KMS-11 (cell line): ENCODE measurements around the gene MAP3K20.

ENCODE experiments used
- H2AFZ ChIP-seq: fragments of 200-600 bp; sonication (generic); 2 replicates; pipeline ENCODE4 v1.6.1; 2016; ENCODE audit warnings: antibody characterized with exemption, mixed run types, low read depth
- H3K27ac ChIP-seq: fragments of 200-600 bp; sonication (generic); 2 replicates; pipeline ENCODE4 v1.6.1; 2016; ENCODE audit warnings: mild to moderate bottlenecking, mixed run types
- H3K27me3 ChIP-seq: fragments of 200-600 bp; sonication (generic); 2 replicates; pipeline ENCODE4 v1.6.1; 2017; ENCODE audit warnings: mild to moderate bottlenecking, low read depth, mixed run types, moderate library complexity; ENCODE audit not compliant: insufficient read depth
- H3K36me3 ChIP-seq: fragments of 200-600 bp; sonication (generic); 2 replicates; pipeline ENCODE4 v1.6.1; 2017; ENCODE audit warnings: mild to moderate bottlenecking, mixed run types; ENCODE audit not compliant: insufficient read depth
- H3K4me1 ChIP-seq: fragments of 200-600 bp; sonication (generic); 2 replicates; pipeline ENCODE4 v1.6.1; 2016; ENCODE audit warnings: mild to moderate bottlenecking, low read depth, mixed run types; ENCODE audit not compliant: poor library complexity, severe bottlenecking
- H3K4me2 ChIP-seq: fragments of 200-600 bp; sonication (generic); 2 replicates; pipeline ENCODE4 v1.7.0; 2016; ENCODE audit warnings: mild to moderate bottlenecking, mixed run types
- H3K4me3 ChIP-seq: fragments of 200-600 bp; sonication (generic); IDR thresholded peaks from 2 replicates; pipeline ENCODE4 v1.6.1; 2017; ENCODE audit warnings: low read depth, low read length, mixed read lengths; ENCODE audit not compliant: insufficient read depth
- H3K79me2 ChIP-seq: fragments of 200-600 bp; sonication (generic); 2 replicates; pipeline ENCODE4 v1.6.1; 2016; ENCODE audit warnings: low read depth, mixed run types; ENCODE audit not compliant: insufficient read depth
- H3K9ac ChIP-seq: fragments of 200-600 bp; sonication (generic); 2 replicates; pipeline ENCODE4 v1.6.1; 2016; ENCODE audit warnings: mild to moderate bottlenecking, mixed run types
- H4K20me1 ChIP-seq: fragments of 200-600 bp; sonication (generic); 2 replicates; pipeline ENCODE4 v1.6.1; 2016; ENCODE audit warnings: mild to moderate bottlenecking, mixed run types; ENCODE audit not compliant: insufficient read depth
- CTCF ChIP-seq: fragments of 200-600 bp; sonication (generic); conservative IDR thresholded peaks from 2 replicates; pipeline ENCODE4 v1.6.1; 2017; ENCODE audit warnings: low read depth, mild to moderate bottlenecking, antibody characterized with exemption, low read length, moderate library complexity, mixed read lengths

The MAP3K20 gene

GRCh38 chr2:173076581-173077345 lies 1.1 kb downstream of the MAP3K20 start:
- Histone ChIP-seq H3K27ac (peak overlapping the region; percentile 56), H3K79me2 (peaks cover 34% of the 10 kb centered on the region; the same call in 1 of the 2 replicates), H3K4me2 (peak overlapping the region; percentile 85)

DNA sequence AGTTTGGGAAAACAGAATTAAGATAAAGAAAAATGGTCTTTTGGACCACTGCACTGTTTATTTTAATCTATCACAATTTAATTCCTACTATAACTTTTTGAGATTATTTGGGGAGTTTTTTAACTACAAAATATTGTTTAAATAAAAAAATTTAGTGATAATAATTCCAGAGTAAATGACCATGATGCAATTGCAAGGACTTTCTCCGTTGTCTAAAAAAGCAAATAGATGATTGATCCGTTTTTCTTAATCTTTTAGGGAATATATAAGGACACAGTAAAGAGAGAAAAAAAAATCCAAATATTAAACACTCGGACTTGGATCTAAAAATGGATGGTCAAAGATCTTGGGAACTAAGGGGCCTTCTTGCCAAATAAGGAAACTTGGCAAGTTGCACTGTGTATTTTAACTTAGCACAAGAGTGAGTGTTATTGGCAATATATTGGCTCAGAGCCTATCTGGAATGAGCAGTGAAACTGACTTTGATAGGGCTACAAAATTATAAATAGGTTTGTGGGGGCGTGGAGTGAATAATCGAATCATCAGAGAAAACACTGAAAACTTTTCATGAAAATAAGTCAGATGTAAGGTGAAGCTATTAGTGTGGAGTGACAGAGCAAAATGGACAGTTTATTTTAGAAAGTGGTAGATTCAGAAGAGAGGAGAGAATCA lies 2.0 kb downstream of the MAP3K20 start:
- H2AFZ ChIP-seq = no peak overlapping the region
- H3K79me2 ChIP-seq = peaks cover 34% of the 10 kb centered on the region; the same call in 1 of the 2 replicates
- TF ChIP-seq CTCF = no peak
- H3K36me3 ChIP-seq = no peaks in the 10 kb centered on the region
- H3K4me3 ChIP-seq = no peak overlapping the region
- peak overlapping the region; percentile 85; the same call in 1 of the 2 replicates for H3K9ac ChIP-seq
- H3K4me1 ChIP-seq = peaks cover 24% of the 10 kb centered on the region
- H3K27ac ChIP-seq = peak overlapping the region; percentile 56; the same call in 1 of the 2 replicates
- H3K4me2 ChIP-seq = peak overlapping the region; percentile 85
- no peaks in the 10 kb centered on the region for H3K27me3 ChIP-seq
- no peaks in the 10 kb centered on the region; the same call in 1 of the 2 replicates for H4K20me1 ChIP-seq

More at GRCh38 chr2:173076581-173077345, 1.1 kb downstream of the MAP3K20 start:
- TF ChIP-seq CTCF = no peak
- Histone ChIP-seq H2AFZ (peak overlapping the region; percentile 96), H3K36me3 (no peaks in the 10 kb centered on the region), H3K27me3 (no peaks in the 10 kb centered on the region), H3K9ac (peak overlapping the region; percentile 85), H3K4me3 (peak overlapping the region; percentile 86), H3K4me1 (peaks cover 24% of the 10 kb centered on the region), H4K20me1 (no peaks in the 10 kb centered on the region; the same call in 1 of the 2 replicates)

- Histone ChIP-seq H3K79me2 (peaks cover 34% of the 10 kb centered on the region; the same call in 1 of the 2 replicates), H3K27me3 (no peaks in the 10 kb centered on the region), H3K9ac (no peak overlapping the region), H2AFZ (no peak overlapping the region), H3K4me2 (no peak overlapping the region), H3K4me1 (peaks cover 22% of the 10 kb centered on the region), H3K27ac (no peak overlapping the region), H3K4me3 (no peak overlapping the region), H3K36me3 (no peaks in the 10 kb centered on the region), H4K20me1 (no peaks in the 10 kb centered on the region; the same call in 1 of the 2 replicates)
- no peak for TF ChIP-seq CTCF
Measured at GRCh38 chr2:173079141-173079540, 3.5 kb downstream of the MAP3K20 start.

GRCh38 chr2:173079973-173080860 lies 4.6 kb downstream of the MAP3K20 start:
- H4K20me1 ChIP-seq = no peaks in the 10 kb centered on the region; the same call in 1 of the 2 replicates
- H2AFZ ChIP-seq = no peak overlapping the region
- no peak for TF ChIP-seq CTCF
- H3K27ac ChIP-seq = no peak overlapping the region
- H3K9ac ChIP-seq = no peak overlapping the region
- no peak overlapping the region for H3K4me2 ChIP-seq
- H3K4me1 ChIP-seq = peaks cover 11% of the 10 kb centered on the region
- H3K79me2 ChIP-seq = peaks cover 34% of the 10 kb centered on the region; the same call in 1 of the 2 replicates
- no peaks in the 10 kb centered on the region for H3K36me3 ChIP-seq
- no peak overlapping the region for H3K4me3 ChIP-seq
- no peaks in the 10 kb centered on the region for H3K27me3 ChIP-seq
